Motor neuron (in vitro differentiated cells): Measurements from ENCODE around the gene SEMG2. TPM values are rescaled to one million over a fixed set of nuclear protein-coding genes. Genes with fewer than 3 reads are reported as not detected.

Experiments used
- ATAC-seq, 8 experiments: fragments of 200-7000 bp; cut with Tn5 transposase; replicated peaks in 6 of 8; 2 replicates each; pipeline ENCODE4 v1.8.0; 2021; ENCODE audit warnings: mild to moderate bottlenecking in 8 of 8, moderate library complexity in 8 of 8
- H3K27ac ChIP-seq, 2 donors: fragments of 250-450 bp; sonication (Bioruptor Pico); 2 replicates each; pipeline ENCODE4 v1.9.0; 2021; ENCODE audit warnings: antibody characterized with exemption in 2 of 2, mild to moderate bottlenecking in 2 of 2, moderate library complexity in 1 of 2
- H3K4me1 ChIP-seq, 2 donors: fragments of 250-450 bp; sonication (Bioruptor Pico); replicated peaks in 1 of 2; 2 replicates each; pipeline ENCODE4 v1.6.1; 2021; ENCODE audit warnings: antibody characterized with exemption in 2 of 2, mild to moderate bottlenecking in 2 of 2, moderate library complexity in 1 of 2
- H3K4me3 ChIP-seq, 5 donors: fragments of 250-450 bp; sonication (Bioruptor Pico); 2 replicates each; pipeline ENCODE4 v1.9.0; 2021; ENCODE audit warnings: antibody characterized with exemption in 5 of 5, mild to moderate bottlenecking in 5 of 5, moderate library complexity in 4 of 5
- WGBS, 10 experiments: fragments of 450-650 bp; shearing (Covaris generic); methylation state at CpG; one replicate each; pipeline ENCODE4 v1.0.0; 2022; 5-methylcytosine and 5-hydroxymethylcytosine counted together
- in situ Hi-C, 9 experiments: fragments of 400-800 bp; cut with MboI; loops; one replicate each; pipeline ENCODE4 v1.15.0; 2021; ENCODE audit warnings: low sequenced_read_pairs in 9 of 9, low pct_unique_long_range_greater_than_20kb in 2 of 9; ENCODE audit not compliant: unreplicated experiment in 9 of 9
- total RNA-seq, 8 experiments: library from RNA; unstranded; fragments of 300-600 nt; gene quantifications; 2 replicates each; pipeline versions ENCODE4 v1.2.3 to v1.2.4, GENCODE V29; 2022

The SEMG2 gene
- total RNA-seq, 8 experiments from 2014 or later: 0.05 to 0.20 (median 0.11) TPM; not detected in 4

DNA sequence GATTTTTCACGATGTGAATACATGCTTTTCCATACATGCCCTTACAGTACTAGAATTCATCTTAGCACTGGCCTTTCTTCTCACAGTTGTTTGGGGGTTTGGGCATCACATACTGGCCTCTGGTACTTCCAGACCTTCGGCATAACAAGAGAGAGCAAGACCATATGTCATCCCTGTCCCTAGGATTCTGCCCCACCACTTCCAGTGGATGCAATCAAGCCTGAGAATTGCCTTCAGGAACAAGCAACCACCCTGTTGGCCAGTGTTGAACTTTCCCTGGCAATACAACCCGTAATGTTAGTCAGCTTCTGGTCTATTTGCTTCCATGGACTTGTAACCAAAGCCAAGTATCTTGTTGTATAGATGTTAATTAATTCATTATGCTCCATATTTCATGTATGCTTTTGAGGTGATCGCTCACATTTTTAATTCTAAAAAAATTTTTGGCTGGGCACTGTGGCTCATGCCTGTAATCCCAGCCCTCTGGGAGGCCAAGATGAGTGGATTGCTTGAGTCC is 48.6 kb downstream of the SEMG2 start:
- Histone ChIP-seq H3K4me1 (no peaks in the 10 kb centered on the region), H3K4me3 (no peak overlapping the region), H3K27ac (no peak overlapping the region)
- peak in 1 of 8 experiments; percentile 14 for ATAC-seq
- WGBS, 10 experiments: 14 to 98% (median 80%) methylated on average over 2 to 4 of the region's 4 CpGs; no CpG with 5 or more reads in 2 of the 10 experiments
- in situ Hi-C loops: no loop called here

Other genes starting within 250 kb of the SEMG2 start
- under 1 TPM; 0.15 to 0.85 (median 0.34) TPM for gene KCNS1, start 120.2 kb upstream of the SEMG2 start, total RNA-seq
- under 1 TPM in 4 of 8 experiments, not detected in 4; 0.29 to 0.66 (median 0.36) TPM for gene WFDC5, start 106.2 kb upstream of the SEMG2 start, total RNA-seq
- not detected for gene WFDC12, start 96.9 kb upstream of the SEMG2 start, total RNA-seq
- 100 to 1,000 TPM in 1 of 8 experiments, 10 to 100 TPM in 1, not detected in 6; 46.2 to 312 TPM for gene PI3, start 46.5 kb upstream of the SEMG2 start, total RNA-seq
- gene SEMG1, start 14.3 kb upstream of the SEMG2 start, total RNA-seq: under 1 TPM in 1 of 8 experiments, not detected in 7; 0.05 TPM
- gene SLPI, start 33.2 kb downstream of the SEMG2 start, total RNA-seq: 1,000 to 10,000 TPM in 1 of 8 experiments, 10 to 100 TPM in 1, 1 to 10 TPM in 1, under 1 TPM in 1, not detected in 4; 0.57 to 2,950 (median 22.8) TPM
- under 1 TPM in 1 of 8 experiments, not detected in 7; 0.62 TPM for gene RBPJL, start 85.5 kb downstream of the SEMG2 start, total RNA-seq
- under 1 TPM in 4 of 8 experiments, not detected in 4; 0.08 to 0.31 (median 0.20) TPM for gene MATN4, start 86.9 kb downstream of the SEMG2 start, total RNA-seq
- 10 to 100 TPM in 4 of 8 experiments, 1 to 10 TPM in 4; 1.6 to 94.9 (median 13.3) TPM for gene SDC4, start 127.1 kb downstream of the SEMG2 start, total RNA-seq
- 10 to 100 TPM; 17.3 to 49.8 (median 21.9) TPM for gene SYS1, start 141.8 kb downstream of the SEMG2 start, total RNA-seq
- gene TP53TG5, start 157.0 kb downstream of the SEMG2 start, total RNA-seq: 1 to 10 TPM in 6 of 8 experiments, under 1 TPM in 2; 0.81 to 1.8 (median 1.3) TPM
- gene DBNDD2, start 186.9 kb downstream of the SEMG2 start, total RNA-seq: 10 to 100 TPM in 5 of 8 experiments, 1 to 10 TPM in 3; 4.8 to 35.4 (median 11.8) TPM
- 100 to 1,000 TPM in 1 of 8 experiments, 10 to 100 TPM in 7; 29.9 to 134 (median 58.8) TPM for gene PIGT, start 194.8 kb downstream of the SEMG2 start, total RNA-seq
- 10 to 100 TPM in 1 of 8 experiments, 1 to 10 TPM in 6, not detected in 1; 1.2 to 10.0 (median 2.6) TPM for gene WFDC2, start 248.4 kb downstream of the SEMG2 start, total RNA-seq